GM21786 (cell line): ENCODE measurements around the gene GYS2.

Source experiments
- ATAC-seq: cut with Tn5 transposase; IDR thresholded peaks from one replicate; pipeline ENCODE4 v1.9.1; 2021; ENCODE audit not compliant: unreplicated experiment

The GYS2 gene

GRCh38 chr12:21559855-21560569 is 44.6 kb downstream of the GYS2 start:
- no peak for ATAC-seq

- ATAC-seq, result no peak
Observed at GRCh38 chr12:21558100-21558679, 46.5 kb downstream of the GYS2 start.

- no peak for ATAC-seq
Observed at GRCh38 chr12:21553329-21553675, 51.3 kb downstream of the GYS2 start.

- no peak for ATAC-seq
Observed at GRCh38 chr12:21552635-21553328, 51.9 kb downstream of the GYS2 start.

GRCh38 chr12:21551841-21552465 is 52.7 kb downstream of the GYS2 start:
- no peak for ATAC-seq

GRCh38 chr12:21547437-21547836 is 57.2 kb downstream of the GYS2 start:
- no peak for ATAC-seq

- no peak for ATAC-seq
Observed at GRCh38 chr12:21546716-21547115, 57.9 kb downstream of the GYS2 start.

- ATAC-seq, result no peak
Observed at GRCh38 chr12:21545557-21545956, 59.1 kb downstream of the GYS2 start.

GRCh38 chr12:21543151-21543550 is 61.5 kb downstream of the GYS2 start:
- ATAC-seq, result no peak

GRCh38 chr12:21542403-21542802 is 62.2 kb downstream of the GYS2 start:
- no peak for ATAC-seq

- ATAC-seq, result no peak
Observed at GRCh38 chr12:21541773-21542172, 62.9 kb downstream of the GYS2 start.

GRCh38 chr12:21539797-21540196 is 64.8 kb downstream of the GYS2 start:
- no peak for ATAC-seq

GRCh38 chr12:21538061-21538653 is 66.5 kb downstream of the GYS2 start:
- ATAC-seq, result no peak

- ATAC-seq, result no peak
Observed at GRCh38 chr12:21529456-21529855, 75.2 kb downstream of the GYS2 start.

- no peak for ATAC-seq
Observed at GRCh38 chr12:21528953-21529352, 75.7 kb downstream of the GYS2 start.

GRCh38 chr12:21527451-21528180 is 77.0 kb downstream of the GYS2 start:
- peak; percentile 93 for ATAC-seq

GRCh38 chr12:21526721-21527345 is 77.8 kb downstream of the GYS2 start:
- ATAC-seq, result no peak

- ATAC-seq, result no peak
Observed at GRCh38 chr12:21526053-21526452, 78.6 kb downstream of the GYS2 start, which contains the start of gene SPX. TSS of gene SPX (plus strand) at chr12:21526296. CDS start at chr12:21526473, 177 bp downstream.

GRCh38 chr12:21523148-21523547 is 81.5 kb downstream of the GYS2 start:
- ATAC-seq, result no peak

- ATAC-seq, result no peak
Observed at GRCh38 chr12:21521541-21521940, 83.1 kb downstream of the GYS2 start.
